AG04450 (cell line): ENCODE data around the gene CACNB2. TPM values are rescaled to one million over a fixed set of nuclear protein-coding genes. Genes with fewer than 3 reads are reported as not detected.
"Not testable (repeated sequence)": the region's sequence is repeated elsewhere in the genome, so short reads cannot be mapped to it uniquely, and the experiment has no call there.

Source experiments
- CTCF ChIA-PET: fragments of 300-600, 350-600 bp; formaldehyde crosslinking; extraction: SDS; loops from one replicate; lab custom pipeline; 2022; ENCODE audit warnings: antibody characterized with exemption, inconsistent platforms; lab: Charles Lee
- POLR2A ChIA-PET: fragments of 350-600 bp; formaldehyde crosslinking; extraction: SDS; loops from one replicate; lab custom pipeline; 2021; ENCODE audit warnings: antibody characterized with exemption, inconsistent platforms; lab: Yijun Ruan, JAX
- DNase-seq: peaks from one replicate; pipeline ENCODE4 v3.0.0-alpha.2; 2011; ENCODE audit warnings: low read depth, low spot score
- H3K27ac ChIP-seq: one replicate; pipeline ENCODE4 v1.5.1; 2012; ENCODE audit warnings: low read depth, low read length, control low read depth
- H3K27me3 ChIP-seq: one replicate; pipeline ENCODE4 v1.6.0; 2012; ENCODE audit warnings: low read length; ENCODE audit not compliant: control insufficient read depth, insufficient read depth
- H3K4me3 ChIP-seq: 2 replicates; pipeline ENCODE4 v1.5.1; 2011; ENCODE audit warnings: mild to moderate bottlenecking, low read depth, low read length, control low read depth
- H3K9me3 ChIP-seq: 2 replicates; pipeline ENCODE4 v1.5.1; 2012; ENCODE audit warnings: low read length; ENCODE audit not compliant: control insufficient read depth, insufficient read depth
- CTCF ChIP-seq: IDR thresholded peaks from 2 replicates; pipeline ENCODE4 v1.5.1; 2011; ENCODE audit warnings: low read depth, low read length, control low read depth, inconsistent platforms
- polyA plus RNA-seq: library from polyadenylated mRNA; depleted of rRNA; stranded (reverse); fragments of >200 nt; gene quantifications from 2 replicates; pipeline ENCODE4 v1.2.3, GENCODE V29; 2011

CACNB2 gene
- polyA plus RNA-seq, 1 experiment: 0.76 TPM

DNA sequence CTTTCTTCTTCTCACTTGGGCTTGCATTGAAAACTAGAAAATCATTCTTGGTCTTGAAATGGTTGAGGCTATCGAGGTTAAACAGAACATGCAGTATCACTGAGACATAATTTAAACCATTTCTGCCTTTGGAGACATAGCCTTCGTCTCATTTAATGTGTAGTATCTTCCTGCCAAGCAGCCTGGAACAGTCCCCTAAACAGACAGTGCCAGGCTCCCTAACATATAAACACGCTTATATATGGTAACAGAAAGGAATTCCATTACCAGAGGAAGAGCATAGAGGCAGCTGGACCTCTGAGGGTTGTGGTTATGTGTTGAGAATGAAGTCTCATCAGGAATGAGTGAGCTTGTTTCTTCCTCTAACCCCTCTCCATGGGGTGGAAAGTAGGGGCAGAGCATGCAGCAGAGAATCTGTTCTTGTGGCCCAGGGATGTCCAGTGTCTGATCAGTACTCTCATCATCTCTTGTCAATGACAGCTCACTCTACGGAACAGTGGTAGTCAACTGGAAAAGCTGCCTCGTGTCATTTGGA lies 11.2 kb downstream of the CACNB2 start:
- Histone ChIP-seq H3K27me3 (no peaks in the 10 kb centered on the region), H3K27ac (no peak overlapping the region), H3K4me3 (no peak overlapping the region), H3K9me3 (no peaks in the 10 kb centered on the region)
- ChIA-PET POLR2A (no interaction called here), CTCF (interaction anchor here (0.7 to 1.5 kb wide), 2 partner anchors 65 to 87 kb away, joined by 3 to 4 read pairs; no protein-coding TSS in a partner anchor)
- no peak for TF ChIP-seq CTCF
- no peak for DNase-seq

DNA sequence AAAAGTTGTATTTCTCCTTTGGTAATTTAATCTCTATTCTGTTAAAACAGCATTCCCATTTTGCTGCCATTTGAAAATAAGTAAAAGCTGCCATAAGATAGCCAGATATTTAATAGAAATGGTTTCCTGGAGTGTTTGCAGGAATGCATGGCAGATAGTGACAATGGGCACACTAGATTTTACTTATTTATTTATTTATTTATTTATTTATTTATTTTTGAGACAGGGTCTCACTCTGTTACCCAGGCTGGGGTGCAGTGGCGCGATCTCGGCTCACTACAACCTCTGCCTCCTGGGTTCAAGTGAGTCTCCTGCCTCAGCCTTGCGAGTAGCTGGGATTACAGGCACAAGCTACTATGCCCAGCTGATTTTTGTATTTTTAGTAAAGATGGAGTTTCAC lies 13.2 kb downstream of the CACNB2 start:
- POLR2A ChIA-PET, H3K9me3 ChIP-seq, DNase-seq, H3K27ac ChIP-seq, H3K4me3 ChIP-seq, H3K27me3 ChIP-seq: not testable (repeated sequence)
- CTCF ChIA-PET: interaction anchor here (2.4 kb wide), 1 partner anchor 63 kb away, joined by 6 read pairs; no protein-coding TSS in a partner anchor

- H3K27me3 ChIP-seq: no peaks in the 10 kb centered on the region
- no peak for DNase-seq
- H3K27ac ChIP-seq: no peak overlapping the region
- ChIA-PET POLR2A (no interaction called here), CTCF (no interaction called here)
- no peak for TF ChIP-seq CTCF
- H3K4me3 ChIP-seq: no peak overlapping the region
- H3K9me3 ChIP-seq: no peaks in the 10 kb centered on the region
Observed at GRCh38 chr10:18155321-18155720, 15.1 kb downstream of the CACNB2 start.

DNA sequence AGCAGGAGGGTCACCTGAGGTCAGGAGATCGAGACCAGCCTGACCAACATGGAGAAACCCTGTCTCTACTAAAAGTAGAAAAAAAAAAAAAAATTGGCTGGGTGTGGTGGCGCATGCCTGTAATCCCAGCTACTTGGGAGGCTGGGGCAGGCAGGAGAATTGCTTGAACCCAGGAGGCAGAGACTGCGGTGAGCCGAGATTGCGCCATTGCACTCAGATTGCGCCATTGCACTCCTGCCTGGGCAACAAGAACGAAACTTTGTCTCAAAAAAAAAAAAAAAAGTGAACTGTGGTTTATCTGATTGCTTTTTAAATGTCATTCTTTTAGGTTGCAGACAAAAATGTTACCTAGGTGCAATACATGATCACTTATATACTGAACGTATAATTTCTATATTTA lies 16.6 kb downstream of the CACNB2 start:
- POLR2A ChIA-PET, DNase-seq, H3K27me3 ChIP-seq, H3K27ac ChIP-seq, H3K9me3 ChIP-seq, H3K4me3 ChIP-seq: not testable (repeated sequence)
- CTCF ChIA-PET: interaction anchor here (0.7 kb wide), 1 partner anchor 65 kb away, joined by 3 read pairs; no protein-coding TSS in a partner anchor

DNA sequence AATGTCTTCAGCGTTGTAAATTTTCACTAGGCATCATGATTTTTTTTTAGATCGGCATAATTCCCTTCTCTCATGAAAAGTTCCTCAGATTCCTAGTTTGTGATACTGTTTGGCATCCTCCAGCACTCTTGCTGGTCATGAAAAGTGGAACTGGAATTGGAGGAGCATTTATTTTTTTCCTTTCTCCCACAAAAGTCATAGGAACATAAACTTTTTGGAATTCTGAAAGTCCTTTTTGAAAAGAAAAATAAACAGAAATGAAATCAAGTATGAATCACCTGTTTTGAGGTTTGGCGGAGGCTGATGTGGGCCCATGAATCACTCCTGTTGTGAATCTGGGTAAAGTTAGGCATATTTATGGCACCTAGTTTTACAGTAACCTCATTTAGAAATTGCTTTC lies 17.7 kb downstream of the CACNB2 start:
- no peaks in the 10 kb centered on the region for H3K9me3 ChIP-seq
- no peak overlapping the region for H3K4me3 ChIP-seq
- DNase-seq: peak; percentile 21
- CTCF ChIA-PET: interaction anchor here (1.0 to 1.8 kb wide), 2 partner anchors 53 to 58 kb away, joined by 3 to 6 read pairs; no protein-coding TSS in a partner anchor
- no peak for TF ChIP-seq CTCF
- H3K27me3 ChIP-seq: no peaks in the 10 kb centered on the region
- no peak overlapping the region for H3K27ac ChIP-seq
- POLR2A ChIA-PET: interaction anchor here (0.6 to 1.7 kb wide), 2 partner anchors 37 to 55 kb away, joined by 3 to 4 read pairs; no protein-coding TSS in a partner anchor

- no peak overlapping the region for H3K27ac ChIP-seq
- CTCF ChIA-PET: interaction anchor here (1.0 to 1.8 kb wide), 2 partner anchors 54 to 57 kb away, joined by 3 to 6 read pairs; no protein-coding TSS in a partner anchor
- no peak for TF ChIP-seq CTCF
- no peaks in the 10 kb centered on the region for H3K27me3 ChIP-seq
- no peak overlapping the region for H3K4me3 ChIP-seq
- POLR2A ChIA-PET: interaction anchor here (0.7 to 1.7 kb wide), 2 partner anchors 13 to 36 kb away, joined by 3 to 4 read pairs; no protein-coding TSS in a partner anchor
- no peaks in the 10 kb centered on the region for H3K9me3 ChIP-seq
- no peak for DNase-seq
Observed at GRCh38 chr10:18158773-18159265, 18.6 kb downstream of the CACNB2 start.
